GM10266 (cell line): ENCODE results near the gene ELMO1.
A peak's percentile ranks its signal among the peaks of the same experiment; 100 is the strongest.

Experiments
- DNase-seq: peaks from one replicate; pipeline ENCODE4 v3.0.0; 2012; ENCODE audit errors: extremely low spot score
- TF ChIP-seq, protein P1 (sequence below): IDR thresholded peaks from 2 replicates; pipeline ENCODE4 v1.5.1; 2012; ENCODE audit warnings: mild to moderate bottlenecking, low read depth; ENCODE audit not compliant: control insufficient read depth, insufficient read depth; ENCODE audit errors: missing control alignments

The ELMO1 gene

GRCh38 chr7:36884351-36884750, 564.3 kb downstream of the ELMO1 start:
- TF ChIP-seq, protein P1, sequence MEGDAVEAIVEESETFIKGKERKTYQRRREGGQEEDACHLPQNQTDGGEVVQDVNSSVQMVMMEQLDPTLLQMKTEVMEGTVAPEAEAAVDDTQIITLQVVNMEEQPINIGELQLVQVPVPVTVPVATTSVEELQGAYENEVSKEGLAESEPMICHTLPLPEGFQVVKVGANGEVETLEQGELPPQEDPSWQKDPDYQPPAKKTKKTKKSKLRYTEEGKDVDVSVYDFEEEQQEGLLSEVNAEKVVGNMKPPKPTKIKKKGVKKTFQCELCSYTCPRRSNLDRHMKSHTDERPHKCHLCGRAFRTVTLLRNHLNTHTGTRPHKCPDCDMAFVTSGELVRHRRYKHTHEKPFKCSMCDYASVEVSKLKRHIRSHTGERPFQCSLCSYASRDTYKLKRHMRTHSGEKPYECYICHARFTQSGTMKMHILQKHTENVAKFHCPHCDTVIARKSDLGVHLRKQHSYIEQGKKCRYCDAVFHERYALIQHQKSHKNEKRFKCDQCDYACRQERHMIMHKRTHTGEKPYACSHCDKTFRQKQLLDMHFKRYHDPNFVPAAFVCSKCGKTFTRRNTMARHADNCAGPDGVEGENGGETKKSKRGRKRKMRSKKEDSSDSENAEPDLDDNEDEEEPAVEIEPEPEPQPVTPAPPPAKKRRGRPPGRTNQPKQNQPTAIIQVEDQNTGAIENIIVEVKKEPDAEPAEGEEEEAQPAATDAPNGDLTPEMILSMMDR: no peak

DNA sequence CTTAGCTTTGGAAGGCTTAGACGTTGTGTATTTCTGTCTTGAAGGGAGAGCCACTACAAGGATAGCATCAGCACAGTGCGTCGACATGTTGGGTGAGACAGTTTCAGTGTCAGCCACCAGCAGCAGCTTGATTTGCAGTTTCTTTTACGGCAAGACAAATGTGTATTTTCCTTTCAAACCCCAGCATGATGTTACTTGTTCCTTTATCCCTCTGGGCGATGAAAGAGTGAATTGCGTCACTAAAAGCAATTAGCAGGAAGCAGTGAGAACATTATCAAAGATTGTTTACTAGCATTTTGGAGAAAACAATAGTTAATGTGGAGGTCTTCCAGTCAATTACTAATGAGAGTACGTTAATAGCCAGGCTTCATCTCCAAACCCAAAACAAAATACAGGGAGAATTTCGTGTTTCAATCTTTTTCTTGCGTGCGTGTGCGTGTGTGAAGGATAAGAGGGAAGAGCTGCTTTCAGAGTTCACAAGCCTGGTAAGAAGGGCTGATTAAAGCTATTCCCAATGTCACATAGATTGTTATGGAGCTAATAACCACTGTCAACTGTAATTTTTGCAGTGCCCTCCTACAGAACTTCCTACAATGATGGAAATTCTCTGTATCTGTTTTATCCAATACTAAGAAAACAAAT, 567.3 kb downstream of the ELMO1 start:
- TF ChIP-seq, protein P1: no peak
- no peak for DNase-seq

More at GRCh38 chr7:36884351-36884750, 564.3 kb downstream of the ELMO1 start:
- DNase-seq: no peak

DNA sequence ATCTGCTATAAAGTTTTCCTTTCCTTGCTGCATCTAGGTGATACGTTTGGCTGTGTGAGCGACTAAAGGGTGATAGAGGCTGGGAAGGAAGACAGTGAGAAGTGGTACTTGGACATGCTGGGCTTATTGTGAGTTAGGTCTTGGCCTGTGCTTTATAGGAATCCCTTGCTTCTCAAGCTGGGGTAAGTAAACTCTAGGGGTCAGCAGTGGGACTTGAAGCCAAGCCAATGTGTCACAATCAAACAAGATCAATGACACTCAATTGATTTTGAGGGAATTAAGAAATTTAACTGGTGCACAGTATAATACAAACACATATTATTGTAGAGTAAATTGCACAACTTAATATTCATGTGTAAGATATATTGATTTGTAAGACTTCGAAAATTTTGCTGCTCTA, 568.6 kb downstream of the ELMO1 start:
- no peak for DNase-seq
- TF ChIP-seq, protein P1: no peak

DNA sequence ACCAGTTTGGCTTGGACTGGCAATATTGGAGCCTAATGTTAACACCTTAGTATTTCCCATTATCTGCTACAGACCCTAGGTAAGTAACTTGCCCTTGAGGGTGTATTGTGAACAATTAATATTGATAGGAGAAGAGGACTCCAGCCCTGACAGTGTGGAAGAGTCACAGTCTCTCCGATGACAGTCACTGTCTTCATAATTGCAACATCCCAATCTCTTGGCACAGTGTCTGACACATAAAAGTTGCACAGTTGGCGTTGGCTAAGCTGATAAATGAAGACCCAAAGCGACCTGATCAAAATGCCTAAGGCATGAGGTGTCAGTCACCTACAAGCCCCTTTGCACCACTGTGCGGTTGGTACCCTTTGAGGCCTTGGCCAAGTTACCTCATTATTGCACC, 569.6 kb downstream of the ELMO1 start:
- TF ChIP-seq, protein P1: no peak
- DNase-seq: no peak

DNA sequence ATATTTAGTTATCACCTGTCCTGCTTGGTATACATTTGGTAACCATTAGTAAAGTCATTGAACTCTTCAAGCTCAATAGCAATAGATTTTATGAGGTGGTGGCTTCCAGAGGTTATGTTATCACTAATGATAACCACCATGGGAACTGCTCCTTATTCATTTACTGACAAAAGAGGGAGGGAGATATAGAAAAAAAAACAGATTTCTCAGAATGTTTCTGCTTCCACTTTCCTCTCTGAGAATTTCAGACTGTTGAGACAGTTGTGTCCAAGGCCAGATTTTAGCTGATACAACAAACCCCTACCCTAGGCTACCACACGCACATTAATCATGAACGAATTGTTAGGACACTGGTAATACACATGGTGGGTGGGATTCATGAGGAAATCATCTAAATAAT, 570.4 kb downstream of the ELMO1 start:
- TF ChIP-seq, protein P1: no peak
- no peak for DNase-seq

GRCh38 chr7:36875794-36876193, 572.9 kb downstream of the ELMO1 start:
- DNase-seq: peak; percentile 7

GRCh38 chr7:36874041-36874440, 574.6 kb downstream of the ELMO1 start:
- TF ChIP-seq, protein P1: no peak

More at GRCh38 chr7:36875794-36876193, 572.9 kb downstream of the ELMO1 start:
- TF ChIP-seq, protein P1: no peak

More at GRCh38 chr7:36874041-36874440, 574.6 kb downstream of the ELMO1 start:
- DNase-seq: no peak
